ENCODE measurements around the gene AGO3. TPM values are rescaled to one million over a fixed set of nuclear protein-coding genes. Genes with fewer than 3 reads are reported as not detected.

AGO3 gene
- total RNA-seq, 2 experiments from 2014 or later, result 22.5 to 42.0 TPM

- H3K79me2 ChIP-seq (ENCODE audit: insufficient read depth, low read depth, low read length), result no peaks in the 10 kb centered on the region
Observed at GRCh38 chr1:36070349-36070748, 139.4 kb downstream of the AGO3 start.

GRCh38 chr1:36076979-36077573 is 146.2 kb downstream of the AGO3 start:
- Histone ChIP-seq H3K4me1 (ENCODE audit: insufficient read depth, low read length, poor library complexity, severe bottlenecking) (no peaks in the 10 kb centered on the region), H4K20me1 (ENCODE audit: insufficient read depth, low read length) (no peaks in the 10 kb centered on the region), H3K27ac (ENCODE audit: low read depth, low read length, poor library complexity, severe bottlenecking) (no peak overlapping the region), H3K9me3 (ENCODE audit: low read length) (no peaks in the 10 kb centered on the region), H3K4me3 (ENCODE audit: low read depth, low read length, poor library complexity, severe bottlenecking) (no peak overlapping the region), H3K36me3 (ENCODE audit: insufficient read depth, low read length) (no peaks in the 10 kb centered on the region), H3K79me2 (ENCODE audit: insufficient read depth, low read depth, low read length) (no peaks in the 10 kb centered on the region), H2AFZ (ENCODE audit: low read length) (no peak overlapping the region), H3K4me2 (ENCODE audit: low read length) (no peak overlapping the region), H3K9me2 (ENCODE audit: insufficient read depth, low read length) (no peaks in the 10 kb centered on the region)
- no TSS peak for BruUV-seq (replicated peaks)
- intact Hi-C loops (cut with micrococcal nuclease; ENCODE audit: unreplicated experiment), result no loop called here
- CTCF ChIA-PET (ENCODE audit: unreplicated experiment), result no interaction called here
- DNase-seq (ENCODE audit: low spot score), result no peak
- POLR2A ChIA-PET, result no interaction called here
- TF ChIP-seq EZH2phosphoT487 (IDR thresholded peaks at IDR 0.05; ENCODE audit: borderline replicate concordance, low read depth, low read length) (no peak), CTCF (conservative IDR thresholded peaks at IDR 0.05; ENCODE audit: low read length) (no peak)

More at GRCh38 chr1:36070349-36070748, 139.4 kb downstream of the AGO3 start:
- Histone ChIP-seq H3K4me3 (ENCODE audit: low read depth, low read length, poor library complexity, severe bottlenecking) (no peak overlapping the region), H3K4me2 (ENCODE audit: low read length) (no peak overlapping the region), H3K9me2 (ENCODE audit: insufficient read depth, low read length) (no peaks in the 10 kb centered on the region), H3K9me3 (ENCODE audit: low read length) (no peaks in the 10 kb centered on the region), H4K20me1 (ENCODE audit: insufficient read depth, low read length) (no peaks in the 10 kb centered on the region), H3K27ac (ENCODE audit: low read depth, low read length, poor library complexity, severe bottlenecking) (no peak overlapping the region), H3K4me1 (ENCODE audit: insufficient read depth, low read length, poor library complexity, severe bottlenecking) (no peaks in the 10 kb centered on the region), H2AFZ (ENCODE audit: low read length) (no peak overlapping the region), H3K36me3 (ENCODE audit: insufficient read depth, low read length) (no peaks in the 10 kb centered on the region)
- BruUV-seq (replicated peaks), result no TSS peak
- intact Hi-C loops (cut with micrococcal nuclease; ENCODE audit: unreplicated experiment), result no loop called here
- ChIA-PET CTCF (ENCODE audit: unreplicated experiment) (no interaction called here), POLR2A (no interaction called here)
- TF ChIP-seq CTCF (conservative IDR thresholded peaks at IDR 0.05; ENCODE audit: low read length), result no peak
- DNase-seq (ENCODE audit: low spot score), result no peak

- Histone ChIP-seq H2AFZ (ENCODE audit: low read length) (no peak overlapping the region), H3K27ac (ENCODE audit: low read depth, low read length, poor library complexity, severe bottlenecking) (no peak overlapping the region), H3K9me2 (ENCODE audit: insufficient read depth, low read length) (no peaks in the 10 kb centered on the region), H4K20me1 (ENCODE audit: insufficient read depth, low read length) (no peaks in the 10 kb centered on the region), H3K79me2 (ENCODE audit: insufficient read depth, low read depth, low read length) (no peaks in the 10 kb centered on the region), H3K36me3 (ENCODE audit: insufficient read depth, low read length) (no peaks in the 10 kb centered on the region), H3K4me1 (ENCODE audit: insufficient read depth, low read length, poor library complexity, severe bottlenecking) (no peaks in the 10 kb centered on the region), H3K4me3 (ENCODE audit: low read depth, low read length, poor library complexity, severe bottlenecking) (no peak overlapping the region), H3K9me3 (ENCODE audit: low read length) (no peaks in the 10 kb centered on the region), H3K4me2 (ENCODE audit: low read length) (no peak overlapping the region)
- intact Hi-C loops (cut with micrococcal nuclease; ENCODE audit: unreplicated experiment), result no loop called here
- no peak for TF ChIP-seq EZH2phosphoT487 (IDR thresholded peaks at IDR 0.05; ENCODE audit: borderline replicate concordance, low read depth, low read length)
- no peak for TF ChIP-seq CTCF (conservative IDR thresholded peaks at IDR 0.05; ENCODE audit: low read length)
- no TSS peak for BruUV-seq (replicated peaks)
- no peak for DNase-seq (ENCODE audit: low spot score)
- CTCF ChIA-PET (ENCODE audit: unreplicated experiment), result no interaction called here
- POLR2A ChIA-PET, result interaction anchor here (0.7 kb wide), 2 partner anchors 63 to 194 kb away, joined by 4 read pairs; no protein-coding TSS in a partner anchor
Observed at GRCh38 chr1:36080236-36080635, 149.3 kb downstream of the AGO3 start.
